ENCODE data around the gene SMCO1. TPM values are rescaled to one million over a fixed set of nuclear protein-coding genes. Genes with fewer than 3 reads are reported as not detected.

The SMCO1 gene
- polyA plus RNA-seq, 1 of the 3 experiments (the other 2 are of a cell fraction), result not detected

DNA sequence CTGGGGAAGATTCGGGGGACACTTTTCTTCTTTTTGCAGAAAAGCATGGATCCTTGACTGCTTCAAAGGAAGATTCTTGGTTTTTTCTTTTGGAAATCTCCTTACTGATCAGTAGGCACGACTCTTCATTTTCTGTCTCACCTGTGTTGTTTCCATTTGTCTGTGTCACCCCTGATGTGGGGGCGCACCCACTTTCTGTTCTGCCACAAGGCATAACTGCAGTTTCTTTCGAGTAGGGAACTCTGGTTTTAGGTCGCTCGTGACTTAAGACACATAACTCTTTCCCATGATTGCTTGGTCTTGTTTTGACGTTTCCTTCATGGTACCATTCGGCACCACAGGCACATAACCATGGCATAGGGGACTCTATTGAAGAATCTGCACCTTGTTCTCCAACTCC is 42.9 kb downstream of the SMCO1 start:
- Histone ChIP-seq H3K27ac (ENCODE audit: low read depth in 2 of 2, low read length in 1 of 2) (peak overlapping the region in 1 of 2 experiments; percentile 4; a peak in 1 of 4 replicates), H2AFZ (ENCODE audit: low read depth) (no peak overlapping the region)

DNA sequence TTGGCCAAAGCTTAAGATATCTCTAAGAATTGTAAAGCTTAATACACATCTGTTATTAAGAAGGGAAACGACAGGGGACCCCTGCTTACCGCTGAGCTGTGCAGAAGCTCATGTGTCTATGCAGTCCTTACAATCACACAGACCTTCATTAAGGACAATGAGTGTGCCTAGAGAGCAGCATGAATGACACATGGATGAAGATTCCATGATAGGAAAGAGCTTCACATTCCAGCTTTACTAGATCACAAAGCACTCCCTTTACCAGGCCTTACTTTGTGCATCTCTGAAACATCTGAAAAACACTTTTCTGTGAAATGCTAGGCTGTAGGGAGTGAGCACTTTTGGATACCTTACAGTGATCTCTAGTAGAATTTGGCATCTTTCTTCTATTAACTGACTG is 43.6 kb downstream of the SMCO1 start:
- no peak for DNase-seq
- POLR2A ChIA-PET, result no interaction called here

More for the DNA sequence above, 42.9 kb downstream of the SMCO1 start:
- H3K79me2 ChIP-seq (ENCODE audit: insufficient read depth), result peaks cover 34% of the 10 kb centered on the region
- no peaks in the 10 kb centered on the region for H3K27me3 ChIP-seq (ENCODE audit: insufficient read depth)
- TF ChIP-seq EP300 (IDR thresholded peaks at IDR 0.05; ENCODE audit: borderline replicate concordance in 1 of 2, low read depth in 1 of 2, low read length in 1 of 2), result no peak
- TF ChIP-seq GATA2 (CRISPR knock-in tag; IDR thresholded peaks at IDR 0.05), result no peak
- no peak for TF ChIP-seq FOXJ3 (CRISPR knock-in tag; IDR thresholded peaks at IDR 0.05)
- TF ChIP-seq FOSL2 (IDR thresholded peaks at IDR 0.05; ENCODE audit: borderline replicate concordance, low read depth), result no peak
- TF ChIP-seq NRF1 (IDR thresholded peaks at IDR 0.05; ENCODE audit: low read depth, low read length), result no peak
- TF ChIP-seq, protein P1, sequence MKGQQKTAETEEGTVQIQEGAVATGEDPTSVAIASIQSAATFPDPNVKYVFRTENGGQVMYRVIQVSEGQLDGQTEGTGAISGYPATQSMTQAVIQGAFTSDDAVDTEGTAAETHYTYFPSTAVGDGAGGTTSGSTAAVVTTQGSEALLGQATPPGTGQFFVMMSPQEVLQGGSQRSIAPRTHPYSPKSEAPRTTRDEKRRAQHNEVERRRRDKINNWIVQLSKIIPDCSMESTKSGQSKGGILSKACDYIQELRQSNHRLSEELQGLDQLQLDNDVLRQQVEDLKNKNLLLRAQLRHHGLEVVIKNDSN (IDR thresholded peaks at IDR 0.05; ENCODE audit: borderline replicate concordance, low read depth), result no peak
- TF ChIP-seq, protein P2, sequence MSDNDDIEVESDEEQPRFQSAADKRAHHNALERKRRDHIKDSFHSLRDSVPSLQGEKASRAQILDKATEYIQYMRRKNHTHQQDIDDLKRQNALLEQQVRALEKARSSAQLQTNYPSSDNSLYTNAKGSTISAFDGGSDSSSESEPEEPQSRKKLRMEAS (IDR thresholded peaks at IDR 0.05; ENCODE audit: low read depth), result no peak
- no peak for TF ChIP-seq RAD21 (IDR thresholded peaks at IDR 0.05; ENCODE audit: low read length)
- no peak for TF ChIP-seq ELF1 (IDR thresholded peaks at IDR 0.05)
- TF ChIP-seq, protein P3, sequence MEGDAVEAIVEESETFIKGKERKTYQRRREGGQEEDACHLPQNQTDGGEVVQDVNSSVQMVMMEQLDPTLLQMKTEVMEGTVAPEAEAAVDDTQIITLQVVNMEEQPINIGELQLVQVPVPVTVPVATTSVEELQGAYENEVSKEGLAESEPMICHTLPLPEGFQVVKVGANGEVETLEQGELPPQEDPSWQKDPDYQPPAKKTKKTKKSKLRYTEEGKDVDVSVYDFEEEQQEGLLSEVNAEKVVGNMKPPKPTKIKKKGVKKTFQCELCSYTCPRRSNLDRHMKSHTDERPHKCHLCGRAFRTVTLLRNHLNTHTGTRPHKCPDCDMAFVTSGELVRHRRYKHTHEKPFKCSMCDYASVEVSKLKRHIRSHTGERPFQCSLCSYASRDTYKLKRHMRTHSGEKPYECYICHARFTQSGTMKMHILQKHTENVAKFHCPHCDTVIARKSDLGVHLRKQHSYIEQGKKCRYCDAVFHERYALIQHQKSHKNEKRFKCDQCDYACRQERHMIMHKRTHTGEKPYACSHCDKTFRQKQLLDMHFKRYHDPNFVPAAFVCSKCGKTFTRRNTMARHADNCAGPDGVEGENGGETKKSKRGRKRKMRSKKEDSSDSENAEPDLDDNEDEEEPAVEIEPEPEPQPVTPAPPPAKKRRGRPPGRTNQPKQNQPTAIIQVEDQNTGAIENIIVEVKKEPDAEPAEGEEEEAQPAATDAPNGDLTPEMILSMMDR (IDR thresholded peaks at IDR 0.05), result no peak
- TF ChIP-seq SIN3A (IDR thresholded peaks at IDR 0.05; ENCODE audit: borderline replicate concordance, low read depth, low read length), result no peak
- no peak for TF ChIP-seq MXI1 (IDR thresholded peaks at IDR 0.05; ENCODE audit: low read depth, low read length)
- TF ChIP-seq RFX5 (IDR thresholded peaks at IDR 0.05; ENCODE audit: low read length), result no peak
- TF ChIP-seq TCF12 (IDR thresholded peaks at IDR 0.05), result no peak
- POLR2A ChIA-PET, result no interaction called here
- CTCF ChIA-PET, result no interaction called here
- DNase-seq, result no peak
- peak overlapping the region; percentile 18; the same call in 1 of the 2 replicates for H3K9ac ChIP-seq
- peaks cover 30 to 44% of the 10 kb centered on the region in 2 experiments for H3K36me3 ChIP-seq (replicated peaks in 1 of 2; ENCODE audit: control insufficient read depth in 1 of 2, insufficient read depth in 2 of 2, low read length in 1 of 2)
- H3K4me3 ChIP-seq (ENCODE audit: low read depth in 2 of 2, low read length in 1 of 2), result no peak overlapping the region
- no peaks in the 10 kb centered on the region for H3K9me2 ChIP-seq
- 97% methylated on average over 8 of the region's 8 CpGs for WGBS (ENCODE audit: low lambda C conversion rate)
- no peaks in the 10 kb centered on the region for H3K9me3 ChIP-seq
- no peak overlapping the region for H3K4me2 ChIP-seq
- no peaks in the 10 kb centered on the region for H4K20me1 ChIP-seq (ENCODE audit: insufficient read depth)
- H3F3A ChIP-seq (replicated peaks; ENCODE audit: insufficient read depth), result peaks cover 18% of the 10 kb centered on the region
- H3K4me1 ChIP-seq (ENCODE audit: control insufficient read depth in 1 of 2, insufficient read depth in 2 of 2, low read depth in 1 of 2, low read length in 1 of 2), result peaks cover 0 to 12% of the 10 kb centered on the region in 2 experiments; a peak in 1 of 4 replicates

More for the DNA sequence above, 43.6 kb downstream of the SMCO1 start:
- CTCF ChIA-PET, result no interaction called here
- H3K79me2 ChIP-seq (ENCODE audit: insufficient read depth), result peaks cover 34% of the 10 kb centered on the region
- H4K20me1 ChIP-seq (ENCODE audit: insufficient read depth), result no peaks in the 10 kb centered on the region
- H3K27ac ChIP-seq (ENCODE audit: low read depth in 2 of 2, low read length in 1 of 2), result peak overlapping the region in 1 of 2 experiments; percentile 4; a peak in 2 of 4 replicates
- H3K36me3 ChIP-seq (replicated peaks in 1 of 2; ENCODE audit: control insufficient read depth in 1 of 2, insufficient read depth in 2 of 2, low read length in 1 of 2), result peaks cover 27 to 37% of the 10 kb centered on the region in 2 experiments
- no peak overlapping the region for H3K4me2 ChIP-seq
- H3K9me2 ChIP-seq, result no peaks in the 10 kb centered on the region
- peaks cover 0 to 12% of the 10 kb centered on the region in 2 experiments; a peak in 1 of 4 replicates for H3K4me1 ChIP-seq (ENCODE audit: control insufficient read depth in 1 of 2, insufficient read depth in 2 of 2, low read depth in 1 of 2, low read length in 1 of 2)
- TF ChIP-seq, protein P4, sequence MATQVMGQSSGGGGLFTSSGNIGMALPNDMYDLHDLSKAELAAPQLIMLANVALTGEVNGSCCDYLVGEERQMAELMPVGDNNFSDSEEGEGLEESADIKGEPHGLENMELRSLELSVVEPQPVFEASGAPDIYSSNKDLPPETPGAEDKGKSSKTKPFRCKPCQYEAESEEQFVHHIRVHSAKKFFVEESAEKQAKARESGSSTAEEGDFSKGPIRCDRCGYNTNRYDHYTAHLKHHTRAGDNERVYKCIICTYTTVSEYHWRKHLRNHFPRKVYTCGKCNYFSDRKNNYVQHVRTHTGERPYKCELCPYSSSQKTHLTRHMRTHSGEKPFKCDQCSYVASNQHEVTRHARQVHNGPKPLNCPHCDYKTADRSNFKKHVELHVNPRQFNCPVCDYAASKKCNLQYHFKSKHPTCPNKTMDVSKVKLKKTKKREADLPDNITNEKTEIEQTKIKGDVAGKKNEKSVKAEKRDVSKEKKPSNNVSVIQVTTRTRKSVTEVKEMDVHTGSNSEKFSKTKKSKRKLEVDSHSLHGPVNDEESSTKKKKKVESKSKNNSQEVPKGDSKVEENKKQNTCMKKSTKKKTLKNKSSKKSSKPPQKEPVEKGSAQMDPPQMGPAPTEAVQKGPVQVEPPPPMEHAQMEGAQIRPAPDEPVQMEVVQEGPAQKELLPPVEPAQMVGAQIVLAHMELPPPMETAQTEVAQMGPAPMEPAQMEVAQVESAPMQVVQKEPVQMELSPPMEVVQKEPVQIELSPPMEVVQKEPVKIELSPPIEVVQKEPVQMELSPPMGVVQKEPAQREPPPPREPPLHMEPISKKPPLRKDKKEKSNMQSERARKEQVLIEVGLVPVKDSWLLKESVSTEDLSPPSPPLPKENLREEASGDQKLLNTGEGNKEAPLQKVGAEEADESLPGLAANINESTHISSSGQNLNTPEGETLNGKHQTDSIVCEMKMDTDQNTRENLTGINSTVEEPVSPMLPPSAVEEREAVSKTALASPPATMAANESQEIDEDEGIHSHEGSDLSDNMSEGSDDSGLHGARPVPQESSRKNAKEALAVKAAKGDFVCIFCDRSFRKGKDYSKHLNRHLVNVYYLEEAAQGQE (IDR thresholded peaks at IDR 0.05; ENCODE audit: low read depth, low read length), result no peak
- TF ChIP-seq, protein P5, sequence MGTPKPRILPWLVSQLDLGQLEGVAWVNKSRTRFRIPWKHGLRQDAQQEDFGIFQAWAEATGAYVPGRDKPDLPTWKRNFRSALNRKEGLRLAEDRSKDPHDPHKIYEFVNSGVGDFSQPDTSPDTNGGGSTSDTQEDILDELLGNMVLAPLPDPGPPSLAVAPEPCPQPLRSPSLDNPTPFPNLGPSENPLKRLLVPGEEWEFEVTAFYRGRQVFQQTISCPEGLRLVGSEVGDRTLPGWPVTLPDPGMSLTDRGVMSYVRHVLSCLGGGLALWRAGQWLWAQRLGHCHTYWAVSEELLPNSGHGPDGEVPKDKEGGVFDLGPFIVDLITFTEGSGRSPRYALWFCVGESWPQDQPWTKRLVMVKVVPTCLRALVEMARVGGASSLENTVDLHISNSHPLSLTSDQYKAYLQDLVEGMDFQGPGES (IDR thresholded peaks at IDR 0.05; ENCODE audit: low read depth, low read length), result no peak
- TF ChIP-seq, protein P3 (IDR thresholded peaks at IDR 0.05), result no peak
- TF ChIP-seq EZH2phosphoT487 (IDR thresholded peaks at IDR 0.05; ENCODE audit: borderline replicate concordance, low read depth), result no peak
- no peak overlapping the region for H2AFZ ChIP-seq (ENCODE audit: low read depth)
- H3K9ac ChIP-seq, result no peak overlapping the region
- H3K9me3 ChIP-seq, result no peaks in the 10 kb centered on the region
- H3F3A ChIP-seq (replicated peaks; ENCODE audit: insufficient read depth), result peaks cover 18% of the 10 kb centered on the region
- WGBS (ENCODE audit: low lambda C conversion rate), result 90% methylated on average over 2 of the region's 2 CpGs
- H3K4me3 ChIP-seq (ENCODE audit: low read depth in 2 of 2, low read length in 1 of 2), result no peak overlapping the region
- H3K27me3 ChIP-seq (ENCODE audit: insufficient read depth), result no peaks in the 10 kb centered on the region

All from SK-N-SH (cell line).